Gastrocnemius medialis (tissue), 4 donors: ENCODE data around the gene TIMP3. TPM values are rescaled to one million over a fixed set of nuclear protein-coding genes. Genes with fewer than 3 reads are reported as not detected.

Experiments
- ATAC-seq, 2 donors: fragments of 150-250 bp; one replicate each; pipeline ENCODE4 v1.9.1; 2016
- DNase-seq, 2 donors: peaks; one replicate each; pipeline ENCODE4 v3.0.0-alpha.2; 2019
- H3K27ac ChIP-seq, 4 donors: fragments of 200-600 bp; sonication (generic); 1 replicate in 1 of 4; 2 replicates in 3 of 4; pipeline ENCODE4 v1.5.1; 2016 to 2018; ENCODE audit warnings: mild to moderate bottlenecking in 2 of 4, moderate library complexity in 1 of 4
- H3K27me3 ChIP-seq, 3 donors: fragments of 200-600 bp; sonication (generic) in 2 of 3; 1 replicate in 1 of 3; 2 replicates in 2 of 3; pipeline versions ENCODE4 v1.5.1 to v1.6.0; 2016 to 2019; ENCODE audit warnings: mild to moderate bottlenecking in 1 of 3, moderate library complexity in 1 of 3
- H3K36me3 ChIP-seq, 2 donors: fragments of 200-600 bp; sonication (generic) in 1 of 2; one replicate each; pipeline ENCODE4 v1.5.1; 2017 to 2018
- H3K4me1 ChIP-seq, 2 donors: fragments of 200-600 bp; sonication (generic) in 1 of 2; one replicate each; pipeline ENCODE4 v1.5.1; 2016 to 2017; ENCODE audit warnings: mild to moderate bottlenecking in 2 of 2
- H3K4me3 ChIP-seq, 4 donors: fragments of 200-600 bp; sonication (generic) in 3 of 4; 1 replicate in 1 of 4; 2 replicates in 3 of 4; pipeline ENCODE4 v1.5.1; 2016 to 2019; ENCODE audit warnings: mild to moderate bottlenecking in 2 of 4
- H3K9me3 ChIP-seq, 3 donors: fragments of 200-600 bp; sonication (generic) in 2 of 3; 1 replicate in 1 of 3; 2 replicates in 2 of 3; pipeline ENCODE4 v1.5.1; 2016 to 2019
- POLR2A ChIP-seq, 2 donors: fragments of 450-650 bp; IDR thresholded peaks; one replicate each; pipeline ENCODE4 v1.6.1; 2017; ENCODE audit warnings: antibody characterized with exemption in 2 of 2, mild to moderate bottlenecking in 2 of 2, moderate library complexity in 2 of 2
- in situ Hi-C, 4 donors: fragments of 200-750 bp; cut with MboI; loops; one replicate each; pipeline versions ENCODE4 v1.15.0 to v1.8.0; 2017; ENCODE audit warnings: low sequenced_read_pairs in 4 of 4
- intact Hi-C: fragments of 100-400 bp; cut with DNase I; formaldehyde crosslinking; loops from one replicate; pipeline ENCODE4 v1.15.1; 2023; ENCODE audit warnings: low total_unique reads
- total RNA-seq, 4 donors: library from RNA; depleted of rRNA; stranded (reverse); fragments of >200 nt; gene quantifications; one replicate each; pipeline versions ENCODE4 v1.1.0 to v1.2.3, GENCODE V29; 2016
- TF ChIP-seq, protein P1 (sequence below), 5 experiments: fragments of 450-650 bp in 3 of 5; fragments of 200-600 bp in 2 of 5; sonication (generic) in 2 of 5; IDR thresholded peaks in 4 of 5; conservative IDR thresholded peaks in 1 of 5; 1 replicate in 4 of 5; 2 replicates in 1 of 5; pipeline ENCODE4 v1.5.1; 2016 to 2019; ENCODE audit warnings: antibody characterized with exemption in 5 of 5, mild to moderate bottlenecking in 3 of 5, moderate library complexity in 3 of 5

The TIMP3 gene
- total RNA-seq, 4 donors from 2014 or later: 102 to 247 (median 144) TPM

DNA sequence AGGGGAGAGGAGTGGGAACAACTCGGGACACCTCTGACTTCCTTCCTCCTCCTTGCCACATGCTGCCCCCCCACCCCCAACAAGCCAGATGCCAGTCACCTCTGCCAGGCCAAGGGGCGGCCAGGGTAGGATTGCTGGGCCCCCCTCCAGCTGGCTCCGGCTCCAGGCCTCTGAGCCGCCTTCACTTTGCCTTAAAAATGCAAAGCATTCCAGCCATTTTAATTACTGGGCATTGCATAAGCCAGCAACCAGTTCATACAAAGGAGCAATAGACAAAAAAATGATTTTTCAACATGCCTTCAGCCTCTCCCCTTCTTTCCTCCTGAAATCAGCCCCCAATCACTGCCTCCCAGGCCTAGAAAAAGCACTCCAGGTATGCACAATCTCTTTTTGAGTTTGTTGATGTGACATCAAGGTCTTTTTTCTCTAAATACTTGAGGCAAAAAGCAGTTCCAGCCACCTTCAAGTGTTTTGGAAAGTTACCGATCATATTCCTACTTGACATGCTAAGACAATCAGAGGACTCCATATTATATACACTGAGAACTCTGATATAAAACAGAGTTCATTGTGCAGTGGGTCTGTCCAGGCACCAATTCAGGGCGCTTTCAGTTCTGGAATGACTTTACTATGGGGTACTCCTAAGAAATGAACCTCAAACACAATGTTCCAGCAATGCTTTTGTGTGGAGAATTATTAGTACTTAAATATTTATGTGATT is 12.4 kb upstream of the TIMP3 start:
- in situ Hi-C loops: loop anchor here in 1 of 4 donors (25.0 kb wide), 1 partner anchor 252 kb away; no protein-coding TSS in a partner anchor
- H3K27ac ChIP-seq: no peak overlapping the region

DNA sequence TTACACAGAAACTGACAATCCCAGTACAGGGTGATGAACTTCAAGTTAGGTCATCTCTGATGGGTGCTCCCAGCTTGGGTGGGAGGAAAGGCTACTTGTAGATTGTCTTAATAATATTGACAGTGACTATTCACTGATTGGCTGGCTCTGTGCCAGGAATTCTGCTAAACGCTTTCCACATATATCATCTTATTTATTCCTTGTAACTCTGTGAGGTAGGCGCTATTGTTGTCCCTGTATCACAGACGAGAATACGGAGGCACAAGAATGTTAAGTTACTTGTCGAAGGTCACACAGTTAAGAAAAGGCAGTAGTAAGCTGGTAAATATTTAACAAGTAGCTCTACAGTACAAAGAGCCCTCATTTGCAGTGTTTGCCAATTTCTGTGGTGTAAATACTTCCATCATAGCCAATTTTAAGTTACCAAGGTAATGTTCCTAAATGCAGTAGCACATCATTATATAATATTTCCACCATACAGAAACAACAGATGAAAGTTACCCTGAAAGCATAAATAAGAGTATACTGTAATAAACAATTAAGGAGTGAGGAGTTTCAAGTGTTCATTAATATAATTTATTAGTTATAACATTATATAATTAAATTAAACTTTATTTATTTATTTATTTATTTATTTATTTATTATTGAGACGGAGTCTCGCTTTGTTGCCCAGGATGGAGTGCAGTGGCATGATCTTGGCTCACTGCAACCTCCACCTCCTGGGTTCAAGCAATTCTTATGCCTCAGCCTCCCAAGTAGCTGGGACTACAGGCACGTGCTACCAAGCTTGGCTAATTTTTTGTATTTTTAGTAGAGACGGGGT is 11.5 kb upstream of the TIMP3 start:
- in situ Hi-C loops: loop anchor here in 1 of 4 donors (25.0 kb wide), 1 partner anchor 253 kb away; no protein-coding TSS in a partner anchor

More for the DNA sequence above, 12.4 kb upstream of the TIMP3 start:
- Histone ChIP-seq H3K4me1 (no peaks in the 10 kb centered on the region), H3K9me3 (no peaks in the 10 kb centered on the region), H3K27me3 (no peaks in the 10 kb centered on the region), H3K4me3 (no peak overlapping the region), H3K36me3 (no peaks in the 10 kb centered on the region)
- DNase-seq (no peak), ATAC-seq (no peak)
- intact Hi-C loops: no loop called here
- TF ChIP-seq POLR2A (IDR thresholded peaks at IDR 0.05): no peak
- TF ChIP-seq, protein P1, sequence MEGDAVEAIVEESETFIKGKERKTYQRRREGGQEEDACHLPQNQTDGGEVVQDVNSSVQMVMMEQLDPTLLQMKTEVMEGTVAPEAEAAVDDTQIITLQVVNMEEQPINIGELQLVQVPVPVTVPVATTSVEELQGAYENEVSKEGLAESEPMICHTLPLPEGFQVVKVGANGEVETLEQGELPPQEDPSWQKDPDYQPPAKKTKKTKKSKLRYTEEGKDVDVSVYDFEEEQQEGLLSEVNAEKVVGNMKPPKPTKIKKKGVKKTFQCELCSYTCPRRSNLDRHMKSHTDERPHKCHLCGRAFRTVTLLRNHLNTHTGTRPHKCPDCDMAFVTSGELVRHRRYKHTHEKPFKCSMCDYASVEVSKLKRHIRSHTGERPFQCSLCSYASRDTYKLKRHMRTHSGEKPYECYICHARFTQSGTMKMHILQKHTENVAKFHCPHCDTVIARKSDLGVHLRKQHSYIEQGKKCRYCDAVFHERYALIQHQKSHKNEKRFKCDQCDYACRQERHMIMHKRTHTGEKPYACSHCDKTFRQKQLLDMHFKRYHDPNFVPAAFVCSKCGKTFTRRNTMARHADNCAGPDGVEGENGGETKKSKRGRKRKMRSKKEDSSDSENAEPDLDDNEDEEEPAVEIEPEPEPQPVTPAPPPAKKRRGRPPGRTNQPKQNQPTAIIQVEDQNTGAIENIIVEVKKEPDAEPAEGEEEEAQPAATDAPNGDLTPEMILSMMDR (IDR thresholded peaks at IDR 0.05 in 4 of 5, conservative IDR thresholded peaks at IDR 0.05 in 1 of 5): no peak

DNA sequence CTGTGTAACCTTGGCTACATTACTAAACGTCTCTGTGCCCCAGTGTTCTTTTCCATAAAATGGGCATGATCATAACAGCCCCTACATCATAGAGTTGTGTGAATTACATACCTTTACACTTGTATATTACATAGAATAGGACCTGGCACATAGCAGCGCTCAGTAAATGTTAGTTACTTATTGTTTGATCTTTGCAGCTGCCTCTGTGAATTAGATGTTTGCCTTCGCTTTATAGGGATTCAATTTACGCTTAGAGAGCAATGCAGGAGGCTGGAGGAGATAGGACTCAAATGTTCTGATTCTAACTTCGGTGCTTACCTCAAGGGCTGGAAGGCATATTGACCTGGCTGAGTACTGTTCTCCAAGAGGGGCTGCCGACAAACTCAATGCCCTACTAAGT is 10.4 kb upstream of the TIMP3 start:
- H3K27ac ChIP-seq: no peak overlapping the region
- no peaks in the 10 kb centered on the region for H3K9me3 ChIP-seq
- TF ChIP-seq, protein P1 (IDR thresholded peaks at IDR 0.05 in 4 of 5, conservative IDR thresholded peaks at IDR 0.05 in 1 of 5): no peak
- no peak for TF ChIP-seq POLR2A (IDR thresholded peaks at IDR 0.05)
- ATAC-seq (no peak), DNase-seq (no peak)
- no peaks in the 10 kb centered on the region for H3K36me3 ChIP-seq
- intact Hi-C loops: no loop called here
- no peaks in the 10 kb centered on the region for H3K27me3 ChIP-seq
- no peaks in the 10 kb centered on the region for H3K4me1 ChIP-seq
- in situ Hi-C loops: loop anchor here in 1 of 4 donors (25.0 kb wide), 1 partner anchor 254 kb away; no protein-coding TSS in a partner anchor
- H3K4me3 ChIP-seq: no peak overlapping the region

More for the DNA sequence above, 11.5 kb upstream of the TIMP3 start:
- Histone ChIP-seq H3K9me3 (no peaks in the 10 kb centered on the region), H3K27ac (no peak overlapping the region), H3K36me3 (no peaks in the 10 kb centered on the region), H3K4me3 (no peak overlapping the region), H3K27me3 (no peaks in the 10 kb centered on the region), H3K4me1 (no peaks in the 10 kb centered on the region)
- TF ChIP-seq, protein P1 (IDR thresholded peaks at IDR 0.05 in 4 of 5, conservative IDR thresholded peaks at IDR 0.05 in 1 of 5): no peak
- no peak for TF ChIP-seq POLR2A (IDR thresholded peaks at IDR 0.05)
- ATAC-seq: no peak
- no peak for DNase-seq
- intact Hi-C loops: no loop called here

DNA sequence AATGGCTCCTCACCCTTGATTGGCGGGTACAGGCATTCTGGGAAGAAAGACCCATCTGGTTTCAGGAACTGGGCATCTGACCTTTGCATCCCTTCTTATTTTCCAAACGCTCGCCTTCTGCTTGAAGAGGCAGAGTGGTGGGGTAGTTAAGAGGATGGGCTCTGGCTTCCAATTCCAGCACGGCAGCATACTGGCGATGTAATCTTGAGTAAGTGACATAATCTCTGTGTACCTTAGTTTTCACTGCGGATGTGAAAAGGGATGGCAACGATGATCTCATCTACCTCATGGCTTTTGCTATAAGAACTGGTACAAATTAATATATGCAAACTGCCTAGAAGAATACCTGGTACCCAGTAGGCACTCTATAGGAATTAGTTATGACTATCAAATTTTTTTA is 10.0 kb upstream of the TIMP3 start:
- in situ Hi-C loops (loop anchor here in 1 of 4 donors (25.0 kb wide), 1 partner anchor 254 kb away; no protein-coding TSS in a partner anchor), intact Hi-C loops (no loop called here)
- Histone ChIP-seq H3K27me3 (no peaks in the 10 kb centered on the region), H3K36me3 (no peaks in the 10 kb centered on the region), H3K27ac (no peak overlapping the region), H3K4me1 (no peaks in the 10 kb centered on the region), H3K9me3 (no peaks in the 10 kb centered on the region), H3K4me3 (no peak overlapping the region)
- TF ChIP-seq, protein P1 (IDR thresholded peaks at IDR 0.05 in 4 of 5, conservative IDR thresholded peaks at IDR 0.05 in 1 of 5): no peak
- TF ChIP-seq POLR2A (IDR thresholded peaks at IDR 0.05): no peak
- DNase-seq (no peak), ATAC-seq (no peak)
